H9 (cell line): ENCODE results near the gene CALN1. TPM values are rescaled to one million over a fixed set of nuclear protein-coding genes. Genes with fewer than 3 reads are reported as not detected.

ENCODE experiments used
- DNase-seq: peaks from one replicate; pipeline ENCODE4 v3.0.0-alpha.2; 2017
- H2AFZ ChIP-seq: one replicate; pipeline ENCODE4 v1.6.1; 2013; ENCODE audit warnings: mild to moderate bottlenecking, low read length, control low read depth, moderate library complexity
- H2AK5ac ChIP-seq: 2 replicates; pipeline ENCODE4 v1.6.1; 2013; ENCODE audit warnings: low read length, control low read depth, mixed read lengths; ENCODE audit not compliant: insufficient read length
- H2BK120ac ChIP-seq: one replicate; pipeline ENCODE4 v1.6.1; 2013; ENCODE audit warnings: low read depth, mild to moderate bottlenecking, low read length, control low read depth, inconsistent platforms; ENCODE audit not compliant: poor library complexity, severe bottlenecking
- H2BK12ac ChIP-seq: 2 replicates; pipeline ENCODE4 v1.6.1; 2013; ENCODE audit warnings: low read length, control low read depth, mixed read lengths, low read depth; ENCODE audit not compliant: insufficient read length
- H2BK15ac ChIP-seq: 2 replicates; pipeline ENCODE4 v1.6.1; 2013; ENCODE audit warnings: low read depth, low read length, control low read depth
- H2BK20ac ChIP-seq: one replicate; pipeline ENCODE4 v1.6.1; 2013; ENCODE audit warnings: low read depth, mild to moderate bottlenecking, low read length, control low read depth, inconsistent platforms; ENCODE audit not compliant: poor library complexity, severe bottlenecking
- H2BK5ac ChIP-seq: 2 replicates; pipeline ENCODE4 v1.6.1; 2013; ENCODE audit warnings: low read length, control low read depth, mixed read lengths; ENCODE audit not compliant: insufficient read length
- H3K14ac ChIP-seq: 2 replicates; pipeline ENCODE4 v1.6.1; 2013; ENCODE audit warnings: low read length, control low read depth; ENCODE audit not compliant: insufficient read depth
- H3K18ac ChIP-seq: 2 replicates; pipeline ENCODE4 v1.6.1; 2013; ENCODE audit warnings: low read depth, mild to moderate bottlenecking, mixed read lengths, low read length, control low read depth; ENCODE audit not compliant: insufficient read length
- H3K23ac ChIP-seq: 2 replicates; pipeline ENCODE4 v1.6.1; 2013; ENCODE audit warnings: low read length, control low read depth, mixed read lengths, low read depth; ENCODE audit not compliant: insufficient read length
- H3K23me2 ChIP-seq: 2 replicates; pipeline ENCODE4 v1.6.1; 2013; ENCODE audit warnings: low read depth, mild to moderate bottlenecking, mixed read lengths, low read length, control low read depth; ENCODE audit not compliant: insufficient read length, poor library complexity, severe bottlenecking
- H3K27ac ChIP-seq: 2 replicates; pipeline ENCODE4 v1.5.1; 2013; ENCODE audit warnings: low read length, control low read depth, mixed read lengths, low read depth; ENCODE audit not compliant: insufficient read length
- H3K27me3 ChIP-seq: 2 replicates; pipeline ENCODE4 v1.6.1; 2013; ENCODE audit warnings: low read length, control low read depth, inconsistent platforms; ENCODE audit not compliant: insufficient read depth
- H3K4ac ChIP-seq: 2 replicates; pipeline ENCODE4 v1.6.1; 2013; ENCODE audit warnings: low read depth, mild to moderate bottlenecking, control low read depth, inconsistent platforms, low read length, moderate library complexity
- H3K4me1 ChIP-seq: 2 replicates; pipeline ENCODE4 v1.6.1; 2013; ENCODE audit warnings: low read length, control low read depth, inconsistent platforms; ENCODE audit not compliant: insufficient read depth
- H3K4me2 ChIP-seq: 2 replicates; pipeline ENCODE4 v1.6.1; 2013; ENCODE audit warnings: low read length, control low read depth, mixed read lengths; ENCODE audit not compliant: insufficient read length, insufficient read depth
- H3K56ac ChIP-seq: 2 replicates; pipeline ENCODE4 v1.6.1; 2013; ENCODE audit warnings: low read depth, mild to moderate bottlenecking, mixed read lengths, low read length, control low read depth; ENCODE audit not compliant: insufficient read length
- H3K79me1 ChIP-seq: 2 replicates; pipeline ENCODE4 v1.6.1; 2013; ENCODE audit warnings: low read depth, mild to moderate bottlenecking, moderate library complexity, low read length, control low read depth, inconsistent platforms; ENCODE audit not compliant: insufficient read depth, poor library complexity, severe bottlenecking
- H3K79me2 ChIP-seq: 2 replicates; pipeline ENCODE4 v1.6.1; 2013; ENCODE audit warnings: low read length, control low read depth, inconsistent platforms; ENCODE audit not compliant: insufficient read depth
- H3K9ac ChIP-seq: 2 replicates; pipeline ENCODE4 v1.6.1; 2013; ENCODE audit warnings: low read length, control low read depth, mixed read lengths; ENCODE audit not compliant: insufficient read length; ENCODE audit errors: extremely low read depth
- H3K9me3 ChIP-seq: one replicate; pipeline ENCODE4 v1.6.1; 2013; ENCODE audit warnings: low read depth, low read length, inconsistent platforms; ENCODE audit not compliant: control insufficient read depth
- H3T11ph ChIP-seq: one replicate; pipeline ENCODE4 v1.6.1; 2013; ENCODE audit warnings: mild to moderate bottlenecking, low read length, control low read depth, inconsistent platforms
- H4K20me1 ChIP-seq: one replicate; pipeline ENCODE4 v1.6.1; 2013; ENCODE audit not compliant: control insufficient read depth, insufficient read length, insufficient read depth
- H4K5ac ChIP-seq: 2 replicates; pipeline ENCODE4 v1.6.1; 2013; ENCODE audit warnings: low read depth, mild to moderate bottlenecking, mixed read lengths, low read length, control low read depth; ENCODE audit not compliant: insufficient read length
- H4K8ac ChIP-seq: replicated peaks from 2 replicates; pipeline ENCODE4 v1.6.1; 2013; ENCODE audit warnings: low read length, control low read depth, mixed read lengths, low read depth; ENCODE audit not compliant: insufficient read length
- H4K91ac ChIP-seq: 2 replicates; pipeline ENCODE4 v1.6.1; 2013; ENCODE audit warnings: low read depth, mild to moderate bottlenecking, moderate library complexity, mixed read lengths, low read length, control low read depth; ENCODE audit not compliant: insufficient read length
- H3K27ac Mint-ChIP-seq, 3 experiments: 2 replicates in 2 of 3; 3 replicates in 1 of 3; pipeline ENCODE4 v1.8.0; 2020 to 2021; ENCODE audit warnings: mixed read lengths in 3 of 3, mild to moderate bottlenecking in 1 of 3, moderate library complexity in 1 of 3
- H3K27me3 Mint-ChIP-seq: 2 replicates; pipeline ENCODE4 v1.8.0; 2021; ENCODE audit warnings: low read depth, mild to moderate bottlenecking, moderate library complexity, mixed read lengths
- H3K36me3 Mint-ChIP-seq, 3 experiments: 2 replicates in 2 of 3; 3 replicates in 1 of 3; pipeline ENCODE4 v1.8.0; 2020 to 2021; ENCODE audit warnings: low read depth in 3 of 3, mixed read lengths in 3 of 3; ENCODE audit not compliant: insufficient read depth in 1 of 3
- H3K4me1 Mint-ChIP-seq, 2 experiments: 2 replicates each; pipeline ENCODE4 v1.8.0; 2020; ENCODE audit warnings: mixed read lengths in 2 of 2
- H3K4me3 Mint-ChIP-seq, 2 experiments: 2 replicates in 1 of 2; 3 replicates in 1 of 2; pipeline ENCODE4 v1.8.0; 2020 to 2021; ENCODE audit warnings: mild to moderate bottlenecking in 2 of 2, mixed read lengths in 2 of 2, moderate library complexity in 1 of 2
- H3K9me3 Mint-ChIP-seq, 2 experiments: 2 replicates in 1 of 2; 3 replicates in 1 of 2; pipeline ENCODE4 v1.8.0; 2020; ENCODE audit warnings: mild to moderate bottlenecking in 2 of 2, mixed read lengths in 2 of 2, moderate library complexity in 1 of 2
- CTCF ChIP-seq: fragments of 200-600 bp; sonication (generic); conservative IDR thresholded peaks from 3 replicates; pipeline ENCODE4 v1.8.0; 2021; ENCODE audit warnings: antibody characterized with exemption, mild to moderate bottlenecking
- WGBS: extraction: QIAGEN DNeasy Blood & Tissue Kit; methylation state at CpG from one replicate; pipeline ENCODE4 v1.1.7; 2013; ENCODE audit warnings: missing lambda C conversion rate, low lambda C conversion rate, mixed read lengths; ENCODE audit not compliant: insufficient read length; ENCODE audit errors: extremely low coverage; 5-methylcytosine and 5-hydroxymethylcytosine counted together
- total RNA-seq: library from RNA; stranded (reverse); gene quantifications from 2 replicates; pipeline ENCODE4 v1.2.1, GENCODE V29; 2021

The CALN1 gene
- total RNA-seq, 1 experiment from 2014 or later, result 2.8 TPM

- Histone ChIP-seq H3K27ac (no peak overlapping the region), H3K4me2 (no peak overlapping the region), H3K4me1 (no peaks in the 10 kb centered on the region), H2BK5ac (no peak overlapping the region), H3K27me3 (no peaks in the 10 kb centered on the region), H4K91ac (no peak overlapping the region), H3T11ph (no peak overlapping the region), H3K9ac (no peak overlapping the region), H2BK15ac (no peak overlapping the region), H3K23me2 (no peaks in the 10 kb centered on the region), H3K9me3 (no peaks in the 10 kb centered on the region), H3K14ac (no peak overlapping the region), H2AK5ac (no peak overlapping the region), H3K4ac (no peak overlapping the region), H4K8ac (no peak overlapping the region), H3K79me1 (no peaks in the 10 kb centered on the region), H4K20me1 (no peaks in the 10 kb centered on the region), H2BK20ac (no peak overlapping the region), H4K5ac (no peak overlapping the region), H3K18ac (no peak overlapping the region), H3K23ac (no peak overlapping the region), H3K56ac (no peak overlapping the region), H2BK120ac (no peak overlapping the region), H2AFZ (no peak overlapping the region), H3K79me2 (no peaks in the 10 kb centered on the region), H2BK12ac (no peak overlapping the region)
- no peak for TF ChIP-seq CTCF
- Mint-ChIP-seq H3K4me1 (no peaks in the 10 kb centered on the region), H3K27me3 (no peaks in the 10 kb centered on the region; the same call in 1 of the 2 replicates), H3K4me3 (no peak overlapping the region), H3K27ac (no peak overlapping the region), H3K36me3 (peaks cover 8 to 19% (median 18%) of the 10 kb centered on the region in 3 experiments), H3K9me3 (peaks cover 12 to 20% of the 10 kb centered on the region in 2 experiments)
- WGBS, result 80% methylated on average over 1 of the region's 1 CpG
- DNase-seq, result no peak
These were observed 305.7 kb downstream of the CALN1 start for GRCh38 chr7:72106405-72106804.
